PFSK-1 (cell line): ENCODE data around the gene DDX10.

Experiments
- FOXP2 ChIP-seq: optimal IDR thresholded peaks from 2 replicates; pipeline ENCODE3; 2011; ENCODE audit warnings: borderline replicate concordance, control low read depth, inconsistent platforms; ENCODE audit not compliant: insufficient read depth; ENCODE audit errors: extremely low read length, extremely low read depth
- POLR2AphosphoS5 ChIP-seq: IDR thresholded peaks from 2 replicates; pipeline ENCODE4 v1.6.1; 2012; ENCODE audit warnings: low read depth, mild to moderate bottlenecking, control low read depth, low read length, moderate library complexity
- SIN3A ChIP-seq: IDR thresholded peaks from 2 replicates; pipeline ENCODE4 v1.6.1; 2012; ENCODE audit warnings: mild to moderate bottlenecking, low read length, moderate library complexity, borderline replicate concordance; ENCODE audit not compliant: insufficient read depth
- TAF1 ChIP-seq: IDR thresholded peaks from 2 replicates; pipeline ENCODE4 v1.6.1; 2012; ENCODE audit warnings: low read length, control low read depth, borderline replicate concordance; ENCODE audit not compliant: insufficient read depth
- TF ChIP-seq, protein P1 (sequence below), 2 experiments: IDR thresholded peaks; 2 replicates each; pipeline versions ENCODE4 v1.6.1 to v1.8.0; 2011 to 2012; ENCODE audit warnings: low read depth in 2 of 2, low read length in 2 of 2, control low read depth in 1 of 2, inconsistent platforms in 1 of 2, mild to moderate bottlenecking in 1 of 2, moderate library complexity in 1 of 2; ENCODE audit not compliant: insufficient read depth in 1 of 2

DNA sequence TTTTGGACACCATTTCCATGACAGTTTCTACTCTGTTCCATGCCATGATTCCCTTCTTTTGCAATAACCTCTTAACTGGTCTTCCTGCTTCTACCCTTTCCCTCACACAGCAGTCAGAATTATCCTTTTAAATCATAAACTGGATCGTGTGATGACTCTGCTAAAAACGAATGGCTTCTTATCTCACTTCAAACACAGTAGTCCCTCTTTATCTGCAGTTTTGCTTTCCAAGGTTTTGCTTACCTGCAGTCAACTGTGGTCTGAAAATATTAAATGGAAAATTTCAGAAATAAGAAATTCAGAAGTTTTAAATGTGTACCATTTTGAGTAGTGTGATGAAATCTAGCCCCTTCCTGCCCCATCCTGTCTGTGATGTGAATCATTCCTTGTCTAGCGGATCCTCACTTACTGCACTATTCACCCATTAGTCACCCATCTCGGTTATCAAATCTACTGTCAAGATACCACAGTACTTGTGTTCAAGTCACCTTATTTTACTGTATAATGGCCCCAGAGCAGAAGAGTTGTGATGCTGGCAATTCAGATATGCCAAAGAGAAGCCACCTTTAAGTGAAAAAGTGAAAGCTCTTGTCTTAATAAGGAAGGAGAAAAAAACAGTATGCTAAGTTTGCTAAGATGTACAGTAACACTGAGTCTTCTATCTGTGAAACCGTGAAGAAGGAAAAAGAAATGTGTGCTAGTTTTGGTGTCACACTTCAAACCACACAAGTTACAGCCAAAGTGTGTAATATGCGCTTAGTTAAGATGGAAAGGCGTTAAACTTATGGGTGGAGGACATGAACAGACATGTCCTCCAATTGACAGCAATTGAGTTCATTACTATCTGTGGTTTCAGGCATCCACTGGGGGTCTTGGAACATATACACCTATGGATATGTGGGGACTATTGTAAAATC lies 283.0 kb downstream of the DDX10 start:
- TF ChIP-seq SIN3A (no peak), POLR2AphosphoS5 (no peak), TAF1 (no peak), FOXP2 (no peak)
- TF ChIP-seq, protein P1, sequence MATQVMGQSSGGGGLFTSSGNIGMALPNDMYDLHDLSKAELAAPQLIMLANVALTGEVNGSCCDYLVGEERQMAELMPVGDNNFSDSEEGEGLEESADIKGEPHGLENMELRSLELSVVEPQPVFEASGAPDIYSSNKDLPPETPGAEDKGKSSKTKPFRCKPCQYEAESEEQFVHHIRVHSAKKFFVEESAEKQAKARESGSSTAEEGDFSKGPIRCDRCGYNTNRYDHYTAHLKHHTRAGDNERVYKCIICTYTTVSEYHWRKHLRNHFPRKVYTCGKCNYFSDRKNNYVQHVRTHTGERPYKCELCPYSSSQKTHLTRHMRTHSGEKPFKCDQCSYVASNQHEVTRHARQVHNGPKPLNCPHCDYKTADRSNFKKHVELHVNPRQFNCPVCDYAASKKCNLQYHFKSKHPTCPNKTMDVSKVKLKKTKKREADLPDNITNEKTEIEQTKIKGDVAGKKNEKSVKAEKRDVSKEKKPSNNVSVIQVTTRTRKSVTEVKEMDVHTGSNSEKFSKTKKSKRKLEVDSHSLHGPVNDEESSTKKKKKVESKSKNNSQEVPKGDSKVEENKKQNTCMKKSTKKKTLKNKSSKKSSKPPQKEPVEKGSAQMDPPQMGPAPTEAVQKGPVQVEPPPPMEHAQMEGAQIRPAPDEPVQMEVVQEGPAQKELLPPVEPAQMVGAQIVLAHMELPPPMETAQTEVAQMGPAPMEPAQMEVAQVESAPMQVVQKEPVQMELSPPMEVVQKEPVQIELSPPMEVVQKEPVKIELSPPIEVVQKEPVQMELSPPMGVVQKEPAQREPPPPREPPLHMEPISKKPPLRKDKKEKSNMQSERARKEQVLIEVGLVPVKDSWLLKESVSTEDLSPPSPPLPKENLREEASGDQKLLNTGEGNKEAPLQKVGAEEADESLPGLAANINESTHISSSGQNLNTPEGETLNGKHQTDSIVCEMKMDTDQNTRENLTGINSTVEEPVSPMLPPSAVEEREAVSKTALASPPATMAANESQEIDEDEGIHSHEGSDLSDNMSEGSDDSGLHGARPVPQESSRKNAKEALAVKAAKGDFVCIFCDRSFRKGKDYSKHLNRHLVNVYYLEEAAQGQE (IDR thresholded peaks at IDR 0.05; ENCODE audit: insufficient read depth in 1 of 2, low read depth in 2 of 2, low read length in 2 of 2), result no peak
